GM23338 (cell line): ENCODE results near the gene BCAS3. TPM values are rescaled to one million over a fixed set of nuclear protein-coding genes. Genes with fewer than 3 reads are reported as not detected.

Experiments
- ATAC-seq: fragments of 200-7000 bp; cut with Tn5 transposase; 3 replicates; pipeline ENCODE4 v1.9.1; 2020
- DNase-seq: peaks from one replicate; pipeline ENCODE4 v3.0.0-alpha.2; 2015; ENCODE audit warnings: low spot score
- H2AFZ ChIP-seq: fragments of 200-600 bp; sonication (generic); 2 replicates; pipeline ENCODE4 v1.8.0; 2016; ENCODE audit warnings: antibody characterized with exemption, mild to moderate bottlenecking, moderate library complexity
- H3F3A ChIP-seq: fragments of 200-600 bp; sonication (generic); replicated peaks from 2 replicates; pipeline ENCODE4 v1.8.0; 2017; ENCODE audit warnings: antibody characterized with exemption, mixed run types, low read depth
- H3K27ac ChIP-seq: fragments of 200-600 bp; sonication (generic); 2 replicates; pipeline ENCODE4 v1.6.1; 2016; ENCODE audit warnings: low read depth
- H3K27me3 ChIP-seq: fragments of 200-600 bp; sonication (generic); 2 replicates; pipeline ENCODE4 v1.8.0; 2016; ENCODE audit warnings: mild to moderate bottlenecking, mixed run types, moderate library complexity; ENCODE audit not compliant: insufficient read depth
- H3K36me3 ChIP-seq: fragments of 200-600 bp; sonication (generic); 2 replicates; pipeline ENCODE4 v1.8.0; 2016; ENCODE audit warnings: mild to moderate bottlenecking; ENCODE audit not compliant: insufficient read depth
- H3K4me1 ChIP-seq: fragments of 200-600 bp; sonication (generic); 2 replicates; pipeline ENCODE4 v1.8.0; 2016; ENCODE audit warnings: mild to moderate bottlenecking, moderate library complexity; ENCODE audit not compliant: insufficient read depth
- H3K4me2 ChIP-seq: fragments of 200-600 bp; sonication (generic); 2 replicates; pipeline ENCODE4 v1.7.1; 2017; ENCODE audit warnings: mixed run types
- H3K4me3 ChIP-seq: fragments of 200-600 bp; sonication (generic); 2 replicates; pipeline ENCODE4 v1.6.1; 2016; ENCODE audit warnings: mixed run types
- H3K79me2 ChIP-seq: fragments of 200-600 bp; sonication (generic); replicated peaks from 2 replicates; pipeline ENCODE4 v1.8.0; 2017; ENCODE audit warnings: mild to moderate bottlenecking; ENCODE audit not compliant: insufficient read depth
- H3K9me2 ChIP-seq: fragments of 200-600 bp; sonication (generic); 2 replicates; pipeline ENCODE4 v1.8.0; 2017; ENCODE audit not compliant: insufficient read depth
- H4K20me1 ChIP-seq: fragments of 200-600 bp; sonication (generic); replicated peaks from 2 replicates; pipeline ENCODE4 v1.8.0; 2017; ENCODE audit warnings: mild to moderate bottlenecking; ENCODE audit not compliant: insufficient read depth
- H3K27ac Mint-ChIP-seq: 2 replicates; pipeline ENCODE4 v1.8.0; 2020; ENCODE audit warnings: inconsistent platforms, mild to moderate bottlenecking, moderate library complexity, mixed read lengths
- H3K27me3 Mint-ChIP-seq: 3 replicates; pipeline ENCODE4 v1.8.0; 2022; ENCODE audit warnings: low read depth, mild to moderate bottlenecking, moderate library complexity, mixed read lengths, inconsistent platforms; ENCODE audit not compliant: insufficient read depth, poor library complexity
- H3K36me3 Mint-ChIP-seq: 3 replicates; pipeline ENCODE4 v1.8.0; 2021; ENCODE audit warnings: low read depth, mild to moderate bottlenecking, inconsistent platforms, moderate library complexity, mixed read lengths
- H3K4me1 Mint-ChIP-seq: 3 replicates; pipeline ENCODE4 v1.8.0; 2020; ENCODE audit warnings: mild to moderate bottlenecking, inconsistent platforms, mixed read lengths
- H3K4me3 Mint-ChIP-seq: 3 replicates; pipeline ENCODE4 v1.8.0; 2021; ENCODE audit warnings: moderate library complexity, mild to moderate bottlenecking, inconsistent platforms, mixed read lengths
- H3K9me3 Mint-ChIP-seq: 3 replicates; pipeline ENCODE4 v1.8.0; 2020; ENCODE audit warnings: moderate library complexity, mild to moderate bottlenecking, inconsistent platforms, mixed read lengths
- NANOG ChIP-seq: IDR thresholded peaks from 2 replicates; pipeline ENCODE4 v1.6.1; 2016; ENCODE audit warnings: antibody characterized with exemption, borderline replicate concordance
- ZNF114 ChIP-seq: fragments of 250-450 bp; sonication (Bioruptor Pico); IDR thresholded peaks from 2 replicates; pipeline ENCODE4 v1.5.0; 2020; ENCODE audit warnings: mild to moderate bottlenecking, moderate library complexity
- ZNF331 ChIP-seq: fragments of 250-450 bp; sonication (Bioruptor Pico); IDR thresholded peaks from 2 replicates; pipeline ENCODE4 v1.5.0; 2020; ENCODE audit warnings: low read depth, mild to moderate bottlenecking, moderate library complexity
- polyA plus RNA-seq: library from polyadenylated mRNA; unstranded; fragments of >200 nt; fragmentation: Nextera tagmentation; extraction: Ambion mirVana; gene quantifications from 2 replicates; pipeline ENCODE4 v1.2.1, GENCODE V29; 2016
- total RNA-seq: library from RNA; depleted of rRNA; stranded (reverse); fragments of >200 nt; shearing (Covaris generic); gene quantifications from 2 replicates; pipeline ENCODE4 v1.2.3, GENCODE V29; 2014
- TF ChIP-seq, protein P1 (sequence below): fragments of 250-450 bp; sonication (Bioruptor Pico); IDR thresholded peaks from 2 replicates; pipeline ENCODE4 v1.5.0; 2020; ENCODE audit warnings: mild to moderate bottlenecking, moderate library complexity
- TF ChIP-seq, protein P2 (sequence below): IDR thresholded peaks from 2 replicates; pipeline ENCODE4 v1.6.1; 2016; ENCODE audit warnings: antibody characterized with exemption

BCAS3 gene
- total and polyA plus RNA-seq, 2 experiments from 2014 or later: 8.2 to 28.0 TPM

DNA sequence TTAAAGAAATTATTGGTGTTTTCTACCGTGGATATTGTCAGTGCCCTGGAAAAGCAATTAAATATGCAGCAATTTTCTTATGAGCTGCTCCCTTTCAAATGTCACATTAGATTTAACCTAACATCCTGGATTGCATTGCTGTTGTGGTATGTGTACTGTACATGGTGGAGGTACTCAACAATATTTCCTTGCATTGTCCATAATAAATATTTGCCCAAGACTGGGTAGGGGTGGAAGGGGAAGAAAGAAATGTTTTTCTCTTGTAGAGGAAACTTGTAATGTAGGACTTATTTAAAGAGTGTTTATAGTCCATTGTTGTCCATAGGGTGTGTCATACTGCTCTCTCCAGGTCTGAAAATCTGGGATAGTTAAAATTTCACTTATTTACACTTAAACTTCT, 375.8 kb downstream of the BCAS3 start (continued):
- TF ChIP-seq, protein P1, sequence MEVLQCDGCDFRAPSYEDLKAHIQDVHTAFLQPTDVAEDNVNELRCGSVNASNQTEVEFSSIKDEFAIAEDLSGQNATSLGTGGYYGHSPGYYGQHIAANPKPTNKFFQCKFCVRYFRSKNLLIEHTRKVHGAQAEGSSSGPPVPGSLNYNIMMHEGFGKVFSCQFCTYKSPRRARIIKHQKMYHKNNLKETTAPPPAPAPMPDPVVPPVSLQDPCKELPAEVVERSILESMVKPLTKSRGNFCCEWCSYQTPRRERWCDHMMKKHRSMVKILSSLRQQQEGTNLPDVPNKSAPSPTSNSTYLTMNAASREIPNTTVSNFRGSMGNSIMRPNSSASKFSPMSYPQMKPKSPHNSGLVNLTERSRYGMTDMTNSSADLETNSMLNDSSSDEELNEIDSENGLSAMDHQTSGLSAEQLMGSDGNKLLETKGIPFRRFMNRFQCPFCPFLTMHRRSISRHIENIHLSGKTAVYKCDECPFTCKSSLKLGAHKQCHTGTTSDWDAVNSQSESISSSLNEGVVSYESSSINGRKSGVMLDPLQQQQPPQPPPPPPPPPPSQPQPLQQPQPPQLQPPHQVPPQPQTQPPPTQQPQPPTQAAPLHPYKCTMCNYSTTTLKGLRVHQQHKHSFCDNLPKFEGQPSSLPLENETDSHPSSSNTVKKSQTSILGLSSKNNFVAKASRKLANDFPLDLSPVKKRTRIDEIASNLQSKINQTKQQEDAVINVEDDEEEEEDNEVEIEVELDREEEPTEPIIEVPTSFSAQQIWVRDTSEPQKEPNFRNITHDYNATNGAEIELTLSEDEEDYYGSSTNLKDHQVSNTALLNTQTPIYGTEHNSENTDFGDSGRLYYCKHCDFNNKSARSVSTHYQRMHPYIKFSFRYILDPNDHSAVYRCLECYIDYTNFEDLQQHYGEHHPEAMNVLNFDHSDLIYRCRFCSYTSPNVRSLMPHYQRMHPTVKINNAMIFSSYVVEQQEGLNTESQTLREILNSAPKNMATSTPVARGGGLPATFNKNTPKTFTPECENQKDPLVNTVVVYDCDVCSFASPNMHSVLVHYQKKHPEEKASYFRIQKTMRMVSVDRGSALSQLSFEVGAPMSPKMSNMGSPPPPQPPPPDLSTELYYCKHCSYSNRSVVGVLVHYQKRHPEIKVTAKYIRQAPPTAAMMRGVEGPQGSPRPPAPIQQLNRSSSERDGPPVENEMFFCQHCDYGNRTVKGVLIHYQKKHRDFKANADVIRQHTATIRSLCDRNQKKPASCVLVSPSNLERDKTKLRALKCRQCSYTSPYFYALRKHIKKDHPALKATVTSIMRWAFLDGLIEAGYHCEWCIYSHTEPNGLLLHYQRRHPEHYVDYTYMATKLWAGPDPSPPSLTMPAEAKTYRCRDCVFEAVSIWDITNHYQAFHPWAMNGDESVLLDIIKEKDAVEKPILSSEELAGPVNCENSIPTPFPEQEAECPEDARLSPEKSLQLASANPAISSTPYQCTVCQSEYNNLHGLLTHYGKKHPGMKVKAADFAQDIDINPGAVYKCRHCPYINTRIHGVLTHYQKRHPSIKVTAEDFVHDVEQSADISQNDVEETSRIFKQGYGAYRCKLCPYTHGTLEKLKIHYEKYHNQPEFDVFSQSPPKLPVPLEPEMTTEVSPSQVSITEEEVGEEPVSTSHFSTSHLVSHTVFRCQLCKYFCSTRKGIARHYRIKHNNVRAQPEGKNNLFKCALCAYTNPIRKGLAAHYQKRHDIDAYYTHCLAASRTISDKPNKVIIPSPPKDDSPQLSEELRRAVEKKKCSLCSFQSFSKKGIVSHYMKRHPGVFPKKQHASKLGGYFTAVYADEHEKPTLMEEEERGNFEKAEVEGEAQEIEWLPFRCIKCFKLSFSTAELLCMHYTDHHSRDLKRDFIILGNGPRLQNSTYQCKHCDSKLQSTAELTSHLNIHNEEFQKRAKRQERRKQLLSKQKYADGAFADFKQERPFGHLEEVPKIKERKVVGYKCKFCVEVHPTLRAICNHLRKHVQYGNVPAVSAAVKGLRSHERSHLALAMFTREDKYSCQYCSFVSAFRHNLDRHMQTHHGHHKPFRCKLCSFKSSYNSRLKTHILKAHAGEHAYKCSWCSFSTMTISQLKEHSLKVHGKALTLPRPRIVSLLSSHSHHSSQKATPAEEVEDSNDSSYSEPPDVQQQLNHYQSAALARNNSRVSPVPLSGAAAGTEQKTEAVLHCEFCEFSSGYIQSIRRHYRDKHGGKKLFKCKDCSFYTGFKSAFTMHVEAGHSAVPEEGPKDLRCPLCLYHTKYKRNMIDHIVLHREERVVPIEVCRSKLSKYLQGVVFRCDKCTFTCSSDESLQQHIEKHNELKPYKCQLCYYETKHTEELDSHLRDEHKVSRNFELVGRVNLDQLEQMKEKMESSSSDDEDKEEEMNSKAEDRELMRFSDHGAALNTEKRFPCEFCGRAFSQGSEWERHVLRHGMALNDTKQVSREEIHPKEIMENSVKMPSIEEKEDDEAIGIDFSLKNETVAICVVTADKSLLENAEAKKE: no peak

DNA sequence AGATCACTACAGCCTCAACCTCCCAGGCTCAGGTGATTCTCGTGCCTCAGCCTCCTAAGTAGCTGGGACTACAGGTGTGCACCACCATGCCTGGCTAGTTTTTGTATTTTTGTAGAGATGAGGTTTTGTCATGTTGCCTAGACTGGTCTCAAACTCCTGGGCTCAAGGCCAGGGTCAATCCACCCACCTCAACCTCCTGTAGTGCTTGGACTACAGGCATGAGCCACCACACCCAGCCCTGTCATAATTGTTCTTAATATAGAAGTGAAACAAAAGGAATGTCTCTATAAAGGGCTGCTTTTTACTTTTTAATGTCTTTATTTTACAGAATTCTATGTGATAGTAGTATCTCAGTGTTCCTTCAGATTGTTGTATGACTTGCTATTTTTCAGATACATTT, 376.8 kb downstream of the BCAS3 start:
- no peaks in the 10 kb centered on the region for H3K9me2 ChIP-seq
- no peaks in the 10 kb centered on the region for H3F3A ChIP-seq
- H3K36me3 ChIP-seq: no peaks in the 10 kb centered on the region
- no peak overlapping the region for H2AFZ ChIP-seq
- no peak overlapping the region for H3K4me3 ChIP-seq
- H3K4me2 ChIP-seq: no peak overlapping the region
- H3K9me3 Mint-ChIP-seq: no peaks in the 10 kb centered on the region
- H3K4me1 Mint-ChIP-seq: no peaks in the 10 kb centered on the region
- H3K27ac Mint-ChIP-seq: no peak overlapping the region
- no peaks in the 10 kb centered on the region for H3K36me3 Mint-ChIP-seq
- DNase-seq (no peak), ATAC-seq (no peak)
- no peaks in the 10 kb centered on the region for H4K20me1 ChIP-seq
- H3K4me1 ChIP-seq: no peaks in the 10 kb centered on the region
- no peak overlapping the region for H3K4me3 Mint-ChIP-seq
- H3K27me3 ChIP-seq: no peaks in the 10 kb centered on the region
- no peak overlapping the region for H3K27ac ChIP-seq
- no peaks in the 10 kb centered on the region for H3K27me3 Mint-ChIP-seq
- no peaks in the 10 kb centered on the region for H3K79me2 ChIP-seq
- TF ChIP-seq, protein P1: no peak
- no peak for TF ChIP-seq ZNF331
- TF ChIP-seq NANOG: no peak
- no peak for TF ChIP-seq ZNF114 (CRISPR knock-in tag)
- TF ChIP-seq, protein P2, sequence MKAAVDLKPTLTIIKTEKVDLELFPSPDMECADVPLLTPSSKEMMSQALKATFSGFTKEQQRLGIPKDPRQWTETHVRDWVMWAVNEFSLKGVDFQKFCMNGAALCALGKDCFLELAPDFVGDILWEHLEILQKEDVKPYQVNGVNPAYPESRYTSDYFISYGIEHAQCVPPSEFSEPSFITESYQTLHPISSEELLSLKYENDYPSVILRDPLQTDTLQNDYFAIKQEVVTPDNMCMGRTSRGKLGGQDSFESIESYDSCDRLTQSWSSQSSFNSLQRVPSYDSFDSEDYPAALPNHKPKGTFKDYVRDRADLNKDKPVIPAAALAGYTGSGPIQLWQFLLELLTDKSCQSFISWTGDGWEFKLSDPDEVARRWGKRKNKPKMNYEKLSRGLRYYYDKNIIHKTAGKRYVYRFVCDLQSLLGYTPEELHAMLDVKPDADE: no peak
